NB4 (cell line): ENCODE data around the gene GPR141.

ENCODE experiments used
- DNase-seq: peaks from one replicate; pipeline ENCODE4 v3.0.0; 2010; ENCODE audit warnings: low read depth
- H3K4me3 ChIP-seq: one replicate; pipeline ENCODE4 v1.5.1; 2011; ENCODE audit warnings: mild to moderate bottlenecking, low read depth, low read length, moderate library complexity
- CTCF ChIP-seq: IDR thresholded peaks from one replicate; pipeline ENCODE4 v1.5.1; 2012; ENCODE audit warnings: low read depth, low read length
- MAX ChIP-seq: IDR thresholded peaks from 2 replicates; pipeline ENCODE4 v1.6.1; 2011; ENCODE audit warnings: low read depth, low read length
- MYC ChIP-seq: IDR thresholded peaks from 2 replicates; pipeline ENCODE4 v1.6.1; 2011; ENCODE audit warnings: low read depth, low read length
- POLR2A ChIP-seq: IDR thresholded peaks from 2 replicates; pipeline ENCODE4 v1.6.1; 2011; ENCODE audit warnings: mild to moderate bottlenecking; ENCODE audit not compliant: insufficient read length; ENCODE audit errors: extremely low read depth

The GPR141 gene

GRCh38 chr7:37758501-37759045 lies 75.0 kb downstream of the GPR141 start:
- TF ChIP-seq CTCF (no peak), MAX (no peak), POLR2A (no peak), MYC (no peak)
- H3K4me3 ChIP-seq = no peak overlapping the region
- DNase-seq = no peak

- no peak for DNase-seq
- TF ChIP-seq POLR2A (no peak), MAX (no peak), CTCF (no peak), MYC (no peak)
- H3K4me3 ChIP-seq = no peak overlapping the region
These were observed 76.0 kb downstream of the GPR141 start for GRCh38 chr7:37759526-37759925.

GRCh38 chr7:37765421-37765829 lies 81.9 kb downstream of the GPR141 start:
- H3K4me3 ChIP-seq = no peak overlapping the region
- no peak for TF ChIP-seq MYC
- no peak for TF ChIP-seq POLR2A
- TF ChIP-seq MAX = no peak
- TF ChIP-seq CTCF = no peak
- no peak for DNase-seq

GRCh38 chr7:37765872-37766525 lies 82.4 kb downstream of the GPR141 start:
- TF ChIP-seq MAX (no peak), CTCF (no peak), MYC (no peak), POLR2A (no peak)
- H3K4me3 ChIP-seq = no peak overlapping the region
- peak; percentile 70 for DNase-seq

- DNase-seq = no peak
- no peak overlapping the region for H3K4me3 ChIP-seq
- TF ChIP-seq MAX (no peak), MYC (no peak), POLR2A (no peak), CTCF (no peak)
These were observed 85.0 kb downstream of the GPR141 start for GRCh38 chr7:37768611-37769010.
